Esophagus muscularis mucosa (tissue), 4 donors: ENCODE data around the gene MAP4K5. TPM values are rescaled to one million over a fixed set of nuclear protein-coding genes. Genes with fewer than 3 reads are reported as not detected.

ENCODE experiments used
- DNase-seq: peaks from one replicate; pipeline ENCODE4 v3.0.0-alpha.2; 2017; ENCODE audit errors: extremely low spot score
- H3K27ac ChIP-seq, 4 donors: fragments of 200-600 bp; sonication (generic); replicated peaks in 1 of 4; 1 replicate in 3 of 4; 2 replicates in 1 of 4; pipeline ENCODE4 v1.5.1; 2016 to 2019; ENCODE audit warnings: mild to moderate bottlenecking in 1 of 4
- H3K27me3 ChIP-seq, 4 donors: fragments of 200-600 bp; sonication (generic); one replicate each; pipeline versions ENCODE4 v1.5.1 to v1.6.0; 2016 to 2019
- H3K36me3 ChIP-seq, 4 donors: fragments of 200-600 bp; sonication (generic); one replicate each; pipeline ENCODE4 v1.5.1; 2016 to 2019
- H3K4me1 ChIP-seq, 4 donors: fragments of 200-600 bp; sonication (generic); one replicate each; pipeline ENCODE4 v1.5.1; 2016 to 2019
- H3K4me3 ChIP-seq, 4 donors: fragments of 200-600 bp; sonication (generic); 1 replicate in 2 of 4; 2 replicates in 2 of 4; pipeline ENCODE4 v1.5.1; 2016 to 2019; ENCODE audit warnings: mild to moderate bottlenecking in 4 of 4, moderate library complexity in 1 of 4
- H3K9me3 ChIP-seq, 4 donors: fragments of 200-600 bp; sonication (generic); 1 replicate in 3 of 4; 2 replicates in 1 of 4; pipeline ENCODE4 v1.5.1; 2016 to 2019
- EP300 ChIP-seq: sonication (generic); formaldehyde crosslinking; IDR thresholded peaks from one replicate; pipeline ENCODE4 v1.6.1; 2017; ENCODE audit warnings: antibody characterized with exemption
- POLR2A ChIP-seq: fragments of 450-650 bp; IDR thresholded peaks from one replicate; pipeline ENCODE4 v1.6.1; 2017; ENCODE audit warnings: antibody characterized with exemption, moderate library complexity, mild to moderate bottlenecking, low read depth
- POLR2AphosphoS5 ChIP-seq, 2 donors: sonication (generic); formaldehyde crosslinking; IDR thresholded peaks; one replicate each; pipeline ENCODE4 v1.6.1; 2017; ENCODE audit warnings: antibody characterized with exemption in 2 of 2
- WGBS: methylation state at CpG from one replicate; pipeline ENCODE4 v1.1.5; 2018; 5-methylcytosine and 5-hydroxymethylcytosine counted together
- intact Hi-C: fragments of 100-400 bp; cut with DNase I; formaldehyde crosslinking; loops from one replicate; pipeline ENCODE4 v1.15.1; 2023
- total RNA-seq, 4 donors: library from RNA; depleted of rRNA; stranded (reverse); fragments of >200 nt; gene quantifications; one replicate each; pipeline versions ENCODE4 v1.1.0 to v1.2.1, GENCODE V29; 2016
- TF ChIP-seq, protein P1 (sequence below), 3 experiments: fragments of 200-600 bp in 2 of 3; fragments of 450-650 bp in 1 of 3; sonication (generic) in 2 of 3; IDR thresholded peaks; one replicate each; pipeline ENCODE4 v1.5.1; 2017 to 2019; ENCODE audit warnings: antibody characterized with exemption in 3 of 3, mild to moderate bottlenecking in 2 of 3, moderate library complexity in 1 of 3

The MAP4K5 gene
- total RNA-seq, 4 donors from 2014 or later = 84.4 to 108 (median 91.2) TPM

DNA sequence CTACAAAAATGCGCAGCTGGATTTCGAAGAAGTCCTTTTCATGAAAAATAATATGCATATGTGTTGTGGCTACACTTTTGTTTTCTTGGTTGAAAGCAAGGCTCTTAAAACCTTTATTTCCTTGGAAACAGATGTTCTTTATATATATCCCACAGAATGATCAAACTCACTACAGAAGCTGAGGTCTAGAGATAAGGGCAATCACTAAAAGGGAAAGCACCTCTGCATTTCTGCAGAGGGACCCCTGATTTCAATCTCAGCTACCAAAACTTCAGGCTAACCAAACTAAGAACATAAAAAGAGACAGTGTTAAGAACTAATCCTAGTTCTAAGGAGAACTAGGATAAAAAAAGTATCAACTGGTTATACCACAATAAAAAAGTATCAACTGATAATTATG lies 70.3 kb downstream of the MAP4K5 start:
- intact Hi-C loops = no loop called here
- peaks cover 26 to 92% (median 54%) of the 10 kb centered on the region in 4 donors for H3K36me3 ChIP-seq
- H3K4me3 ChIP-seq = no peak overlapping the region
- H3K4me1 ChIP-seq = no peaks in the 10 kb centered on the region
- DNase-seq = no peak
- no peak overlapping the region for H3K27ac ChIP-seq
- TF ChIP-seq, protein P1, sequence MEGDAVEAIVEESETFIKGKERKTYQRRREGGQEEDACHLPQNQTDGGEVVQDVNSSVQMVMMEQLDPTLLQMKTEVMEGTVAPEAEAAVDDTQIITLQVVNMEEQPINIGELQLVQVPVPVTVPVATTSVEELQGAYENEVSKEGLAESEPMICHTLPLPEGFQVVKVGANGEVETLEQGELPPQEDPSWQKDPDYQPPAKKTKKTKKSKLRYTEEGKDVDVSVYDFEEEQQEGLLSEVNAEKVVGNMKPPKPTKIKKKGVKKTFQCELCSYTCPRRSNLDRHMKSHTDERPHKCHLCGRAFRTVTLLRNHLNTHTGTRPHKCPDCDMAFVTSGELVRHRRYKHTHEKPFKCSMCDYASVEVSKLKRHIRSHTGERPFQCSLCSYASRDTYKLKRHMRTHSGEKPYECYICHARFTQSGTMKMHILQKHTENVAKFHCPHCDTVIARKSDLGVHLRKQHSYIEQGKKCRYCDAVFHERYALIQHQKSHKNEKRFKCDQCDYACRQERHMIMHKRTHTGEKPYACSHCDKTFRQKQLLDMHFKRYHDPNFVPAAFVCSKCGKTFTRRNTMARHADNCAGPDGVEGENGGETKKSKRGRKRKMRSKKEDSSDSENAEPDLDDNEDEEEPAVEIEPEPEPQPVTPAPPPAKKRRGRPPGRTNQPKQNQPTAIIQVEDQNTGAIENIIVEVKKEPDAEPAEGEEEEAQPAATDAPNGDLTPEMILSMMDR (IDR thresholded peaks at IDR 0.05) = no peak
- TF ChIP-seq POLR2A (no peak), POLR2AphosphoS5 (IDR thresholded peaks at IDR 0.05) (no peak), EP300 (no peak)
- WGBS = 97% methylated on average over 2 of the region's 2 CpGs
- H3K9me3 ChIP-seq = no peaks in the 10 kb centered on the region
- H3K27me3 ChIP-seq = no peaks in the 10 kb centered on the region

DNA sequence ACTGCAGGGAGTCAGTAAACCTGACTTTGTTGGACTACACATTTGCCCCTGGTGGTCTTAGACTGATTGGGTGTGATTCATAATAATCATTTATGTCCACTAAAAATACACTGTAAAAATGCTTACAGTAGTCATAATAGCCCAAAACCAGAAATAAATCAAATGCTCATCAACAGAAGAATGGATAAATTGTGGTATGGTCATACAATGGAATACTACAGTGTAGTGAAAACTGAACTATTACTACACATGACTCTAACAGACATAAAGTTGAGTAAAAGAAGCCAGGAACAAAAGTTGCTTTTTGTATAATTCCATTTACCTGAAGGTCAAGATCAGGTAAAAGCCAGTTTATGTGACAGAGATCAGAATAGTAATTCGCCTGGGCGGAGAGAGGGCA lies 78.5 kb downstream of the MAP4K5 start:
- Histone ChIP-seq H3K27ac (peak overlapping the region in 3 of 4 donors; percentile 33 to 58 (median 36)), H3K27me3 (no peaks in the 10 kb centered on the region), H3K9me3 (no peaks in the 10 kb centered on the region), H3K36me3 (peaks cover 0 to 66% (median 45%) of the 10 kb centered on the region in 4 donors), H3K4me3 (no peak overlapping the region), H3K4me1 (peaks cover 0 to 9% (median 7%) of the 10 kb centered on the region in 4 donors)
- intact Hi-C loops = loop anchor here (10.0 kb wide), 1 partner anchor 119 kb away; no protein-coding TSS in a partner anchor
- TF ChIP-seq POLR2AphosphoS5 (IDR thresholded peaks at IDR 0.05) = no peak
- no peak for DNase-seq
- WGBS = 96% methylated on average over 2 of the region's 2 CpGs

DNA sequence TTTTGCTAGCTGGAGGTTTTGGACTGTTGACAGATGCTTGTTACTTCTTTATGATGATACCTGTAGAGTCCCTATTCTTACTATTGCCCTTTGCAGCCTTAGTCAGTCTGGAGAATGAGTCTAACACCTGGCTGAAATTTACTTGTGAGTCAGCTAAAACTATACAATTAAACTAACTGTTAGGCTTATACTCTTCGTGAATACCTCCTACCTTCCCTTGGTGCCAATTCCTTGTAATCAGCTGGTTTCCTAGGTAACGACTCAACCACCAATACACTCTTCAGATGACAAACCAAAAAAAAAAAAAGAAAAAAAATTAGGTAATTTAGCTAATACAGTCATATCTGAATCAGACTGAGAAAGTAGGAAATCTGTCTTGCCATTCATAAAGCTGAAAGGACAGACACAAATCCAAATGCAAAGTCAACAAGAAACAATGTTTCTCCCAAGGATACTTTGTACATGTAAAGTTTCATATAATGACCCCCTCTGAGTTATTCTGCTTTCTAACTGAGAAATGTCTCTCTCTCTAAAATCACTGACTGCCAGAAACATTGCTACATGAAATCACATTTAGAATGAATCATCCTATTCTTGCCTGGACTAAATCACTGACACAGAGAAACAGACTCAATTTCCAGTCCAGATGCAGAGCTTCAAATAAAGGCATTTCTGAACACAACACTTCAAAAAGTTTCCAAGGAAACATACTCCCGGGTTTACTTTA lies 79.2 kb downstream of the MAP4K5 start:
- 50% methylated on average over 3 of the region's 3 CpGs for WGBS
- peak overlapping the region; percentile 29 to 58 (median 34) for H3K27ac ChIP-seq
- TF ChIP-seq EP300 (no peak), POLR2AphosphoS5 (IDR thresholded peaks at IDR 0.05) (peak in 1 of 2 donors; percentile 29)
- no peaks in the 10 kb centered on the region for H3K27me3 ChIP-seq
- H3K9me3 ChIP-seq = no peaks in the 10 kb centered on the region
- no peak for DNase-seq
- intact Hi-C loops = loop anchor here (10.0 kb wide), 1 partner anchor 118 kb away; no protein-coding TSS in a partner anchor
- H3K4me1 ChIP-seq = peaks cover 0 to 9% (median 7%) of the 10 kb centered on the region in 4 donors
- peaks cover 0 to 63% (median 41%) of the 10 kb centered on the region in 4 donors for H3K36me3 ChIP-seq
- H3K4me3 ChIP-seq = no peak overlapping the region

DNA sequence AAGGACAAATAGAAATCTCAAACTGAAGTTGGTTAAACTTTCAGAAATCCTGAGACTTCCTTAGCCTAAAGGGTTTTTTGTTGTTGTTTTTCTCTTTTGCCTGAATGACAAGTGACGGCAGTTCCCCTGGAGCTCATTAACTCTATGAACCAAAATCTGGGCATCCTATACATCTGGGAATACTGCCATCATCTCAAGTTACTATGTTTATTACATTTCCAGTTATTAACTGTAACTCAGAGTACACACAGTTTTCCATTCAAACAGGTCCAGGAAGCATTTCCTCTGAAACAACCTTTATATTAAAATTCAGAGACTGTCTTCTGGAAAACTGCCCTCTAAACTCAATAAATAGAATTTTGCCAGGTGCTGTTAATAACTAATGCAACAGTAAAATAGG lies 80.1 kb downstream of the MAP4K5 start:
- TF ChIP-seq EP300 (no peak), POLR2A (no peak), POLR2AphosphoS5 (IDR thresholded peaks at IDR 0.05) (no peak)
- TF ChIP-seq, protein P1 (IDR thresholded peaks at IDR 0.05) = no peak
- Histone ChIP-seq H3K36me3 (peaks cover 0 to 64% (median 40%) of the 10 kb centered on the region in 4 donors), H3K27ac (no peak overlapping the region), H3K4me3 (no peak overlapping the region), H3K9me3 (no peaks in the 10 kb centered on the region), H3K27me3 (no peaks in the 10 kb centered on the region), H3K4me1 (peaks cover 0 to 13% (median 10%) of the 10 kb centered on the region in 4 donors)
- 91% methylated on average over 1 of the region's 1 CpG for WGBS
- no peak for DNase-seq
- intact Hi-C loops = loop anchor here (10.0 kb wide), 1 partner anchor 117 kb away; no protein-coding TSS in a partner anchor

DNA sequence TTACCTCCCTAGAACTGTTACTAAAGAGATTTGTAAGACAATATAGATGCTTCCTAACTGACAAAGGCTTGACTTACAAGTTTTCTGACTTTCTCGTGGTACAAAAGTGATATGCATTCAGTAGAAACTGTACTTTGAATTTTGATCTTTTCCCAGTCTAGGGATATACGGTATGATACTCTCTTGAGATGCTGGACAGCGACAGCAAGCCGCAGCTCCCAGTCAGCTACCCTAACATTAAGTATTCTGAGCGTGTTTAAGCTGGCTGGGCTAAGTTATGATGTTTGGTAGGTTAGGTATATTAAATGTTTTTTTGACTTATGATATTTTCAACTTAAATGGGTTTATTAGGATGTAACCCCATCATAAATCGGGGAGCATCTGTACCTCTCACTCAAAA lies 80.5 kb downstream of the MAP4K5 start:
- Histone ChIP-seq H3K27me3 (no peaks in the 10 kb centered on the region), H3K36me3 (peaks cover 0 to 64% (median 38%) of the 10 kb centered on the region in 4 donors)
- TF ChIP-seq POLR2A = no peak
- TF ChIP-seq EP300 = no peak
- TF ChIP-seq, protein P1 (IDR thresholded peaks at IDR 0.05) = no peak
- no peak for TF ChIP-seq POLR2AphosphoS5 (IDR thresholded peaks at IDR 0.05)

More for the DNA sequence above, 80.5 kb downstream of the MAP4K5 start:
- Histone ChIP-seq H3K9me3 (no peaks in the 10 kb centered on the region), H3K27ac (no peak overlapping the region), H3K4me1 (peaks cover 0 to 15% (median 10%) of the 10 kb centered on the region in 4 donors), H3K4me3 (no peak overlapping the region)
- DNase-seq = no peak
- WGBS = 94% methylated on average over 6 of the region's 6 CpGs
- intact Hi-C loops = loop anchor here (10.0 kb wide), 1 partner anchor 117 kb away; no protein-coding TSS in a partner anchor
